ENCODE measurements around the gene FREY1.

DNA sequence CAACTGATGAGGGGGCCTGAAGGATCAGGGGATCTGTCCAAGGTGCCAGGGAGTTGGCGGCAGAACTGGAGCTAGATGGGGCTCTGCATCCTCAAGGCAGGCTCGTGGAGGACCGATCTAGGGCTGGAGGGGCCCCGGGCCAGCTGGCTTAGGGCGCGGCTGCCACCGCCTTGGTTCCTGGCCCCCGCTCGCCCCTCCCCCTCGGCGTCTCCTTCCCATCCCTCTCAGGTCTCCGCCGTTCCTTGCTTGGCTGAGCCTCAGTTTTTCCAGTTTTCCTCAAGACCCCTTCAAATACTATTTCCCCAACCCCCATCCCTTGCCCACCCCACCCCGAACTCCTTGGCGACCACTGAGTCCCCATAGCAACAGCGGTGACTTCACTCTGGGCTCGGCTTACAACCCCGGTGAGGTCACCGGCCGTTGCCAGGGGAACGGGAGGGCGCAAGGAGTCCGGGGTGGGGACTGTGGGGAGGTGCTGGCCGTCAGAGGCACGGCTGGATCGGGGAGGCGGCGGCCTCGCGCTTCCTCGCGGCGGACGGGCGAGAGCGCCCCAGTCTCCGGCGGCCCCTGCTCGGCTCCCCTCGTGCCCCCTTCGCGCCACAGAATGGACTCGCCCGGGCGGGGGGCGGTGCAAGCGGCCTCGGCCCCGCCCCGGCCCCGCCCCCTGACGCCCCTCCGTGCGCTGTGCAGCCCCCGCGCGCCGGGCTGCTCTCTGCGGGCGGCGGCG, 7.5 kb downstream of the FREY1 start:
- TF ChIP-seq POLR2A (IDR thresholded peaks at IDR 0.05; ENCODE audit: low read length) (no peak), GATA1 (IDR thresholded peaks at IDR 0.05; ENCODE audit: low read depth, low read length) (no peak)

Data from erythroblast (primary cell).